CD4-positive, alpha-beta T cell treated with Interleukin-4 for 4 hours (primary cell): ENCODE data around the gene MANBA.
"Not testable (repeated sequence)": the region's sequence is repeated elsewhere in the genome, so short reads cannot be mapped to it uniquely, and the experiment has no call there.

ENCODE experiments used
- DNase-seq: peaks from one replicate; pipeline ENCODE4 v3.0.0-alpha.2; 2020

The MANBA gene

DNA sequence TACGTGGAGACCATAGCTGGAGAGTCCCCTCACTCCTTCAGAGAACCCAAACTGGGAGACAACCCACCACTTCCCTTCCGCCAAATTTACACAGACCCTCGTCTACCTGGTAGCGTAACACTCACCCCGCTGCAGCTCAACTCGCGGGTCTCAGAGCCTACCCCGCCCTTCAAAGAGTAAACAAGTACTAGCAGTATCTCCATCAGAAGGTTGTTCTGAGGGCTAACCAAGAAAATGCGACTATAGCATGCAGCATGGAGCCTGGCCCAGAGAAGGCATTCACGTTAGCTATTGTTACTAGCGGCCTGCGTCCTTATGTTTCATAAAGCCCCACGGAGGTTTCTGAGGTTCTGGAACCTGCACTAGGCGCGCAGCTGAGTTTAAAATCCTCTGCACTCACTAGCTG is 531 bp upstream of the MANBA start:
- DNase-seq, result peak; percentile 4

GRCh38 chr4:102759831-102760644 is 730 bp downstream of the MANBA start:
- DNase-seq, result peak; percentile 42

DNA sequence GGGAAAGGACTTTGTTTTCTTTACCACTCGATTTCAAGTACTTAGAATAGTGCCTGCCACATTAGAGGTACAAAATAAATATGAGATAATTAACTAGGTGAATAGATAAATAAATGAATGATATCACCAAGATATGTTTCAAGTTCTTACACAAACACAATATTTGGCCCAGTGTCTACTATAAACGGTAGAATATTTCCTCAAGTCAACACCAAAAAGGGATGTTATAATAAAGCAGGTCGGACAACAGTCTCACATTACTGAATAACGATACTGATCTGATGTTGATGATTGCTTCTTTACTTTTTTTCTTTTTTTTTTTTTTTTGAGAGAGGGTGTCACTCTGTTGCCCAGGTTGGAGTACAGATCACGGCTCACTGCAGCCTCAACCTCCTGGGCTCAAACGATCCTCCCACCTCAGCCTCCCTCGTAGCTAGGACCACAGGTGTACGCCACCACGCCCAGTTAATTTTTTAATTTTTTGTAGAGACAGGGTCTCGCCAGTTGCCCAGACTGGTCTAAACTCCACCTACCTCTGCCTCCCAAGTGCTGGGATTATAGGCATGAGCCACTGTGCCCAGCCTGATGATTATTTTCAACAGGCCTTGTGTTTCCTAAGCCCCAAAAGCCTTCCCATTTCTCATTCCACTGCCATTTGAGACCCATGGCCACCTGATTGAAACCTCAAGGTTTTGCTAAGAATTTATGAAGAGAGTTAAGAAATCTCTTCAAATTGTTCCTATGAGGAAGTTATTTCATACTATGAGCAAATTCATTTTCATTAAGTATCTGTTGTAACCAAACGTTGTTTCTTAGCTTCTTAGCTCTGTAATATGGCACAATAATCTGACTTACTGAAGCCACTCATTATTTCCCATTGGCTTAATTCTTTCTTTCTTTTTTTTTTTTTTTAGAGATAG is 2.3 kb downstream of the MANBA start:
- no peak for DNase-seq

- no peak for DNase-seq
Measured at GRCh38 chr4:102757681-102758080, 3.1 kb downstream of the MANBA start.

GRCh38 chr4:102754044-102754443 is 6.7 kb downstream of the MANBA start:
- DNase-seq, result no peak

DNA sequence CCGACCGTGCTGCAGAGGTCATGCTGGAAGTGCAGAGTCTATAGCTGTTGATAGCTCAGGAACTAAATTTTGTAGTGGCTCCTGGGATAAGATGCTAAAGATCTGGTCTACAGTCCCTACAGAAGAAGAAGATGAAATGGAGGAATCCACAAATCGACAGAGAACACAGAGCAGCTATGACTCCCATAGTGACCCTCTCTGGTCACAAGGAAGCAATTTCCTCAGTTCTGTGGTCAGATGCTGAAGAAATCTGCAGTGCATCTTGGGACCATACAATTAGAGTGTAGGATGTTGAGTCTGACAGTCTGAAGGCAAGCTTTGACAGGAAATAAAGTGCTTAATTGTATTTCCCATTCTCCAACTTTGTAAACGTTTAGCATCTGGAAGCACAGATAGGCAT is 8.8 kb downstream of the MANBA start:
- no peak for DNase-seq

DNA sequence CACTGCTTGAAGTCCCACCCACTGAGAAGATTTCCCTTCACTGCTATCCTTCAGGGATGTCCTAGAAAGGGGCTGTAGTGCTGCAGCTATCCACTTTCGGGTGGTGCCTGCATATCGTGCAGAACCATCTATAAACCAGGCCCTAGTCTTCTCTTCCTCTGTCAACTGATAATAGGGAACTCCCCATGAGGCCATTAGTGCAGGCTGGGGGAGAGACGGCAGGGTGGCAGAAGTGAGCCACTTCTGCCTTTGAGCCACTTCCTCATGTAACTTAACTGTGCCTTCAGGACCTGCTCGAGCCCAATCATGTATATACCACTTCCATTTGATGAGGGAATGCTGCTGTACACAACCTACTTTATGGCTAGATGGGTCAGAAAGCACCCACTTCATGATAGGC is 17.4 kb downstream of the MANBA start:
- peak; percentile 20 for DNase-seq

DNA sequence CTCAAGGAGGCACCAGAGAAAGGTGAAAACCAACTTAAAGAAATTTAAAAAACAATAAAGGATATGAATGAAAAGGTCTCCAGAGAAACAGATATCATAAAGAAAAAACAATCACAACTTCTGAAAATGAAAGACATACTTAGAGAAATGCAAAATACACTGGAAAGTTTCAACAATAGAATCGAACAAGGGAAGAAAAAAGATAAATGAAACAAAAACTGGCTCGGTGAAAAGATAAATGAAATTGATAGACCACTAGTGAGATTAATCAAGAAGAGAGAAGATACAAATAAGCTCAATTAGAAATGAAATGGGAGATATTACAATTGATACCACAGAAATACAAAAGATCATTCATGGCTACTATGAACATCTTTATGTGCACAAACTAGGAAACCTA is 22.0 kb downstream of the MANBA start:
- not testable (repeated sequence) for DNase-seq

DNA sequence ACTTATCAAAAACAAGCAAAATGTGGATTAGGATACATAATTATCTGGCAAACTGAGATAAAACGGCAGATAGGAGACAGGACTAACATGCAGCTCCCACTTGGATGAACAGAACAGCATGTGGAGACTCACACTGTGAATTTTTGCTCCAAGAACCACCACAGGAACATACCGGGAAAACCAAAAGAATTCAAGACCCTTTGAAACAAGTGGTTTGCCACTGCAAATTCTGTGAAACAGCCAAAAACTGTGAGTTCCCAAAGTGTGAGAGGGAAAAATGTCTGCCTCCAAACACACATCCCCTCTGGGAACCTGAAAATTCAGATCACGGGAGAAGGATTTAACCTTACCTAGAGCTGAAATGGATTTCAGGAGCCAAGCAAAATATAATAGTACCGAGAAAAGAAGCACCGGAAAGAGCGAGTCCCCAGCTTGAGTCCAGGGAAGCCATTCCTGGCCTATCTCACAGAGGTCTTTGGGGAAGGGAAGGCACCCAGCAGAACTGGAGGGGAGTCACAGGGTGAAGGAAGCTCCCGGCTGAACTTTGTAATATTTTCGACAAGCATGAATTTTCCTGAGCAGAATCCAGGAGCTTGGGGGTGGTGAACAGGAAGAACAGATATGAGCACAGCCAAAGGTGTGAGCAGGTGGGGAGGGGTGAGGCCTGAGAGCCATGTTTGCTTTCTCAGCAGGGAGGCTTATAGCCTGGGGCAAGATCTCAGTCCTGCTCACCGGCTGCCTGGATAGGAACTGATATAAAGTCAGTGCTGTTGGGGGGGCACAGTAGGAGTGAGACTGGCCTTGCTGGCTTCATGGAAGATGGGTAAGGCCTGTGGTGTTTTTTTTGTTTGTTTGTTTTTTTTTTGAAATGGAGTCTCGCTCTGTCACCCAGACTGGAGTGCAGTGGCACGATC is 23.9 kb downstream of the MANBA start:
- no peak for DNase-seq

DNA sequence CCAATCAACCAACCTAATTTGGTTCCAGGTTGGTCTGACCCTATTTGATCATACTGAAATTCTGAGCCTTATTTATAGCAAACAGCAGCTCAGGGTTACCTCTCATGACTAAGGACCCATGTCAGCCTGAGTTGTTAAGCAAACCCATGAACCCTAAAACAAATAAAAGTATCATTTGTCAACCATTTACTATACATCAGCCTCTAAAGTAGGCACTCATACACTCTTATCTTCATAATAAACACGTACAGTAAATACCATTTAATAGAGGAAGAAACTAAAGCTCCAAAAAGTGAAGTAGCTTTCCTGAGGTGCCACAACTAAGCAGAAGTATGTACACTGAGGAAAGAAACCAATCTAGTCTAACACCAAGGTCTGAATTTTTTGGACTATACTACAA is 25.2 kb downstream of the MANBA start:
- DNase-seq, result no peak

GRCh38 chr4:102734591-102735385 is 26.0 kb downstream of the MANBA start:
- peak; percentile 24 for DNase-seq

- DNase-seq, result no peak
Measured at GRCh38 chr4:102734116-102734515, 26.7 kb downstream of the MANBA start.

- no peak for DNase-seq
Measured at GRCh38 chr4:102733084-102733483, 27.7 kb downstream of the MANBA start.

DNA sequence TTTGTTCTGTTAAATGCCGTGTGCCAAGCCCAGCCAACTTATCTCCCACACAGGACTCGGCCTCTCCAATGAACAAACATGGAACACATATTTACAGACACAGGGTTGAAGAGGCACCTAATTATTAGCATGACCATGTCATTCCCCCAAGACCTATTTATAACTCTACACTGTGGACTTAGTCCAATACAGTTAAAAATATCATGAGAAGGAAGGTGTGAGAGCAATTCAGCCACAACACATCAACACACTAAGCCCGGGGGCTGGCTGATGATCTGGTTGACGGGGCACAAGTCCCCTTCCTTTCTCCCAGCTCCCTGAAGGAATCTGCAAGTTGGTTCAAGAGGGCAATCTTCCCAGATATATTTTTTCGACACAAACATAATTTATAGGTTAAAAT is 28.1 kb downstream of the MANBA start:
- DNase-seq, result no peak

GRCh38 chr4:102730968-102731533 is 29.7 kb downstream of the MANBA start:
- no peak for DNase-seq

DNA sequence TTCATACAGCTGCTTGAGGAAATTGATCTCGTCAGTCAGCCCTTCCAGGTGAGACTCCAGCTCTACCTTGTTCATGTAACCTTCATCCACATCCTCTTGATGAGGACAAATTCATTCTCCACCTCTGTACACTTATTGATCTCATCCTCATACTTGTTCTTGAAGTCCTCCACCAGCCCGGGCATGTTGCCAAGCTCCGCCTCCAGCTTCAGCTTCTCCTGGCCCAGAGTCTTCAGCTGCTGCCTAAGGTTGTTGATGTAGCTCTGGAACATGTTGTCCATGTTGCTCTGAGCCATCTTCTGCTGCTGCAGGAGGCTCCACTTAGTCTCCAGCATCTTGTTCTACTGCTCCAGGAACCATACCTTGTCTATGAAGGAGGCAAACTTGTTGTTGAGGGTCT is 31.3 kb downstream of the MANBA start:
- not testable (repeated sequence) for DNase-seq

DNA sequence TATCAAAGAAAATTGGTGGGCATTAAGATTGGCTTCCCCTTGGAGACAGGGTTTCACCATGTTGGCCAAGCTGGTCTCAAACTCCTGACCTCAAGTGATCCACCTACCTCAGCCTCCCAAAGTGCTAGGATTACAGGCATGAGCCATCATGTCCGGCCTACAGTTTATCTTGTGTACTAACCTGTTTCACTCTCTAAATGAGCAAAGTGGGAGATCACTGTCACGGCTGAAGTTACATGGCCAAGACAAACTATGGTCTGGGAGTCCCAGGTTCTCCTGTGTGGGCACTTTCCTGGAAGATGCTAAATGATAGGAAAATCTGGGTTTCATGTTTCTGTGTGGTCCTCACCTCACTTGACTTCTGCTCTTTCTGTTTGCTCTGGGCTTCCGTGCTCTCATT is 33.8 kb downstream of the MANBA start:
- DNase-seq, result not testable (repeated sequence)

DNA sequence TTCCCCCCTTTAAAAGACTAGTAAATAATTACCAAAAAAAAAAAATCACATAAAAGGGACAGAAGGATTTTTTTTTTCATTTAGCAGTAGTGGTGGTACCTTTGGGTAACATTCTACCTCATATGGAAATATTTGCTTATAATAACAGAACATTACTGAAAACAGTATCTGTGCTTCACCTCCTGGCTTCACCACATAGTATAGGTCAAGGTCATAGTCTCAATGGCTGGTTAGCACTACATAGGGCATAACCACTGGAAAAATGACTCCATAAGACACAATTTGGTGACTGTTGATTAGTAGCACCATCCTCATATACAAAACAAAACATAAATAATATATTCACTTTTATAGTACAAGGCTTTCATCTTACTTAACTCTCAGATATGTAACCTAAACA is 34.7 kb downstream of the MANBA start:
- no peak for DNase-seq

GRCh38 chr4:102725229-102725628 is 35.5 kb downstream of the MANBA start:
- DNase-seq, result no peak

DNA sequence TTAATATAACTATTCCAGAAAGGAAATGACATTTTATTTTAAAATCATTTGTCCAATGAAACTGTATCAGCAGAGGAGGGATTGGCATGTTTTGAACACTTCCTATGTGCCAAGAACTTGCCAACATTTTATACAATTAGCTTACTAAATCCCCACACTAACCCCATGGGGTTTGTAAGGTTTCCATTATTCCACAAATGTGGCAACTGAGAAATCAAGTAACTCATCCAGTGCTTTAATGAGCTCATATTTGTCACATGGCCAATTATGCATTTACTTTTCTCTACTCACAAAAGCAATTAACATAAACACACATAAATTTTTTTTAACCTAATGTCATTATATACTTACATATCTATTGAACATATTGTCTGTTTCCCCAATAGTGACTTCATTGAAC is 37.3 kb downstream of the MANBA start:
- DNase-seq, result no peak

DNA sequence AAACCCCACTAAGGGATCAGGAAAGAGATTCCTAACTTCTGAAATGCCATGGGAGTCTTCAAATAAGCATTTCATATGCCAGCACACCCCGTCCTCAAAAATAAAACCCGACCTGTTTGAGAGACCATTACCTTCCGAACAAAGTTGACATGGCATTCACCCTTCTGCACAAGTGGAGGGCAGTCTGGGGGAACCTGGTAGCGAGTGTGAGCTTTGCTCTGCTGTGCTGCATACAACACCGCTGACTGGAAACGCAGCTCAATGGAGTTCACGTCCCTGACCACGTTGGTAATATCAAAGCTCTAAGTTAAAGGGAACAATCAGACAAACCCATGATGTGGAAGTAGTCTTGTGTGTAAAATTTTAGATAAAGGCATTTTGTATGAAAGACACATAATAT is 38.0 kb downstream of the MANBA start:
- no peak for DNase-seq
